CD4-positive, alpha-beta T cell treated with Interleukin-17A for 4 hours (primary cell): Measurements from ENCODE around the gene CAMK2A.

Experiments
- DNase-seq: peaks from one replicate; pipeline ENCODE4 v3.0.0-alpha.2; 2020; ENCODE audit warnings: mixed read lengths

The CAMK2A gene

GRCh38 chr5:150299571-150300327 is 10.2 kb upstream of the CAMK2A start:
- no peak for DNase-seq

- no peak for DNase-seq
Observed at GRCh38 chr5:150298701-150299451, 9.3 kb upstream of the CAMK2A start.

- no peak for DNase-seq
Observed at GRCh38 chr5:150297934-150298595, 8.5 kb upstream of the CAMK2A start.

- DNase-seq: no peak
Observed at GRCh38 chr5:150297236-150297890, 7.8 kb upstream of the CAMK2A start.

- DNase-seq: no peak
Observed at GRCh38 chr5:150296496-150296895, 6.9 kb upstream of the CAMK2A start.

GRCh38 chr5:150295741-150296486 is 6.3 kb upstream of the CAMK2A start:
- DNase-seq: no peak

- no peak for DNase-seq
Observed at GRCh38 chr5:150295172-150295634, 5.6 kb upstream of the CAMK2A start.

GRCh38 chr5:150294551-150295071 is 5.0 kb upstream of the CAMK2A start:
- no peak for DNase-seq

- no peak for DNase-seq
Observed at GRCh38 chr5:150293091-150293941, 3.7 kb upstream of the CAMK2A start.

- DNase-seq: no peak
Observed at GRCh38 chr5:150291388-150292385, 2.1 kb upstream of the CAMK2A start.

- DNase-seq: no peak
Observed at GRCh38 chr5:150288791-150289190, 782 bp downstream of the CAMK2A start.

- DNase-seq: no peak
Observed at GRCh38 chr5:150288361-150288760, 1.2 kb downstream of the CAMK2A start.

- no peak for DNase-seq
Observed at GRCh38 chr5:150286820-150287219, 2.8 kb downstream of the CAMK2A start.

GRCh38 chr5:150285114-150285513 is 4.5 kb downstream of the CAMK2A start:
- DNase-seq: no peak

GRCh38 chr5:150284311-150284710 is 5.3 kb downstream of the CAMK2A start:
- no peak for DNase-seq

- DNase-seq: no peak
Observed at GRCh38 chr5:150283904-150284303, 5.7 kb downstream of the CAMK2A start.

- DNase-seq: no peak
Observed at GRCh38 chr5:150281987-150282386, 7.6 kb downstream of the CAMK2A start.

GRCh38 chr5:150279330-150280020 is 10.1 kb downstream of the CAMK2A start:
- DNase-seq: no peak

GRCh38 chr5:150278916-150279315 is 10.7 kb downstream of the CAMK2A start:
- no peak for DNase-seq
